ENCODE measurements around the gene ANO1.

The ANO1 gene

DNA sequence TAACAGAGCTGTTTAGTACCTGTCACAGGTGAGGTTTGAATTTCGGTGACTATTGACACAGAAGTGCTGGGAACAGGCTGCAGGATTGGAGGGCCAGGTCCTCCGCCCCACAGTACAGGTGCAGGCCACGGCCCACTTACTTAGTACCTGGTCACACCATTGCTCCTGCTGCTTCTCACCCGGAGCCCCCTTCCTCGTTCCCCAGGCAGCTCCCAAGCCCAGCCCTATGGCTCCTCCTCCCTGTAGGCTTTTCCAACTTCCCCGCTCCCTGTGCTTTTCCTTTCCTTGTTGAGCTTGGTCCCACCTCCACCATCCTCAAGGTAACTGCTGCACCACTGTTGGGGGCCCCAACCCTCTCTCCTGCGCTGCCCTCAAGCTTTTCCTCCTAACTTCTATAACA lies 27.9 kb upstream of the ANO1 start:
- no peak for DNase-seq (ENCODE audit: low read depth in 2 of 2)

DNA sequence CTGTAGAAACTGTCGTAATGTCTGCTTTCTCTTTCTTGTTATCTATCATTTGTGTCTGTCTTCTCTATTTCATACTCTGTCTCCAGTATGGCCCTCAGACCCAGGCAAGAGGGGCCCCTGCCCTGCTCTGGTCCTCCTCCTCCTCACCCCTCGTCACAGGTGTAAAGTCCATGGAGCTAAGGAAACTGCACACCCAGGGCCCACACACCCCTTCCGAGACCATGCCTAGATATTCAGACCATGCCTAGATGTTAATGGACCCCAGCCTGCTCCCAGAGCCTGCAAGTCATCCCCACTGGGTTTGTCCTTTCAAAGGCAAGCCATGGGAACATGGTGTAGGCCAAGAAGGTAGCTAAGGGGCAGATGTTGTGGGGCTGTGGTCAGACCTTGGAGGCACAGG lies 24.1 kb upstream of the ANO1 start:
- no peak for DNase-seq (ENCODE audit: low read depth in 2 of 2)

DNA sequence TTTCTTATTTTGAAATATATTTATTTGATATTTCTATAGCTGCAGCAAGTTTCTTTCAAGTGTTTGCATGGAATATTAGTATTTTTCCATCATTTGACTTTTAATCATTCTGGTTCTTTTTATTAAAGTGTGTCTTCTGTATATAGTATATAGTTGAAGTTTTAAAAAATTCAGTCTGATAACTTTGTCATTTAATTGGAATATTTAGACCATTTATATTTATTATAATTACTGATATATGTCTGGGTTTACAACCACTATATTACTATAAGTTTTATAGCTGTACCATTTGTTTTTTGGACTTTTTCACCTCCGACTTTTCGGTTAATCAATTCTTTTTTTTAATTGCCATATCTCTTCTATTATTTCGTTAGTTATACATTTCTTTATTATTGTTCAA lies 22.7 kb upstream of the ANO1 start:
- DNase-seq (ENCODE audit: low read depth in 2 of 2), result no peak

DNA sequence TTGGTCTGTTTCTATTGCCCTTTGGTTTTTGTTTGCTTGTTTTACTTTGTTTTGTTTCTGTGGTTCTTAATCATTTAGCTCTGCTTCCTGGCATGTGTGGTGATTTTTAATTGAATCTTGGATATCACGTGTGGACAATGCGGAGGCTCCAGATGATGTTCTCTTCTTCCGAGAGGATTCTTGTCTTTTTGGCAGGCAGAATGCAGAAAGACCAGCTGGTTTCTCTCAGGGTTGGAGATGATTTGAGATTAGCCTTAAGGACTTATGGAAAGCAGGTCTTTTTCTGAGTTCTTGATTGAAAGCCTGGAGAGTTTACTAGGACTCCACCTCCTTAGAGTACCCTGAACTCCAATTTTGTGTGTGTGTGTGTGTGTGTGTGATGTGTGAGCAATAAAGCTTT lies 21.0 kb upstream of the ANO1 start:
- no peak for DNase-seq (ENCODE audit: low read depth in 2 of 2)

DNA sequence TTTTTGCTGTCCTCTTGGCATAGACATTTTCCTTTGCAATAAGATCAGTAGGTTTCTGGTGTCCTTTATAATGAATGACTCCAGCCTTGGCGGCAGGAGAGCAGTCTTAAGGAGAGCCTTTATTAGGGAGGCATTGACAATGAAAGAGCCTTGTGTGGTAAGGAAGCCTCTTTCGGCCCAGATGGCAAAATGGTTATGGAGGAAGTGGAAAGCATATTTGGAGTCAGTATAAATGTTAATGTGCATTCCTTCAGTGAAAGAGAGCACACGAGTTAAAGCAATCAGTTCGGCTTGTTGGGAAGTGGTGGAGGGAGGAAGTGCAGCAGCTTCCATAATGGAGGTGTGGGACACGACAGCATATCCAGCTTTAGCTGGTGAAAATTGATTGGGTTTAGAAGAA lies 18.1 kb upstream of the ANO1 start:
- no peak for DNase-seq (ENCODE audit: low read depth in 2 of 2)

DNA sequence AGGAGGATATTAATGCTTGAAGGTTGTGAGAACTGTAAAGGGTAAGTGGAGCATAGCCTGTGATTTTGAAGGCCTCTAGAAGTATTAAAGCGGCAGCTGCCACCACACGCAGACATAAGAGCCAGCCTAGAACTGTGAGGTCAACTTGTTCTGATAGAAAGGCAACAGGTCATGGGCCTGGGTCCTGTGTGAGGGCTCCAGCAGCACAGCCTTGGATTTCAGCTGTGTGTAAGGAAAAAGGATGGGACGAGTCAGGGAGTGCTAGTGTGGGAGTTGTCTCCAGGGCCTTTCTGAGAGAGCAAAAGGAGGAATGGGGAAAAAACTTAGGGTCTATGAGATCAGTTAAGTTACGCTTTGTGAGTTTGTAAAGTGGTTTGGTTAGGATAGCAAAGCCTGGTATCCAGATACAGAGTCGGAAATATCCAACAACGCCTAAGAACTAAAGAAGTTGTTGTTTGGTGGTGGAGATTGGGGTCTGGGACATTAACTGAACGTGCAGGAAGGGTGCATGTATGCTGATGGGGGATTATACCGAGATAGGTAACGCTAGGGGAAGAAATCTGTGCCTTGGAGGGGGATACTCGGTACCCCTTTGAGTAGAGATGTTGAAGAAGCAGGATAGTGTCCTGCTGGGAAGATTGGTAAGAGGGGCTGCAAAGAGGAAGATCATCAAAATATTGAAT lies 17.4 kb upstream of the ANO1 start:
- no peak for DNase-seq (ENCODE audit: low read depth in 2 of 2)

DNA sequence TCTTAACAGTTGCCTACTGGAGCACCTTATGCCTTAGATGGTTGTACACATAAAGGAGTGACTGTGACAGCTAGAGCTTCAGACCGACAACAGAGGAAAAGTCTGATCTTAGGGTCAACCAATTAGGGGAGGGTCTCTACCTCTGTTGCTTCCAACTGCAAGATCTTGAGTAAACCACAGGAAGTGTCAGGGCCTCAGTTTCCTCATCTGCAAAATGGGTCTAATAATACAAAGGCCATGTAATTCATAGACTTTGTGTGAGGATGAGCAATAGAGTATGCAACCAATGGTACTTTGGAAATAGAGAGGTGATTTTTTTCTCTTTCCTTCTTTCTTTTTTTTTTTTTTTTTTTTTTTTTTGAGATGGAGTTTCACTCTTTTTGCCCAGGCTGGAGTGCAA lies 16.4 kb upstream of the ANO1 start:
- no peak for DNase-seq (ENCODE audit: low read depth in 2 of 2)

DNA sequence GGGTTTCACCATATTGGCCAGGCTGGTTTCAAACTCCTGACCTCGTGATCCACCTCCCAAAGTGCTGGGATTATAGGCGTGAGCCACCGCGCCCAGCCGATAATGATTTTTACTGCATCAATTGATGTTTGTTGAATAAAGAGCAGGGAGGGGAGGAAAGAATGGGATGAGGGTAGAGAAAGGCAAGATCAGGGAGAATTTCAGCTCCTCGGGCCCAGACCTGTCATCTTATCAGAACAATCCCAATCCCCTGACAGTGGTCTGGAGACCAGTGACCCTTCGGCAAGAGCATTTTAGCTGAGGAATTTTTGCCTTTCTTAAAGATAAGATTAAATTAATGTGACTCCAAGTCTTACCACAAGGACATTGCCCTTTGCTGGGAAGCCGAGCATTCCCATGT lies 15.0 kb upstream of the ANO1 start:
- no peak for DNase-seq (ENCODE audit: low read depth in 2 of 2)

DNA sequence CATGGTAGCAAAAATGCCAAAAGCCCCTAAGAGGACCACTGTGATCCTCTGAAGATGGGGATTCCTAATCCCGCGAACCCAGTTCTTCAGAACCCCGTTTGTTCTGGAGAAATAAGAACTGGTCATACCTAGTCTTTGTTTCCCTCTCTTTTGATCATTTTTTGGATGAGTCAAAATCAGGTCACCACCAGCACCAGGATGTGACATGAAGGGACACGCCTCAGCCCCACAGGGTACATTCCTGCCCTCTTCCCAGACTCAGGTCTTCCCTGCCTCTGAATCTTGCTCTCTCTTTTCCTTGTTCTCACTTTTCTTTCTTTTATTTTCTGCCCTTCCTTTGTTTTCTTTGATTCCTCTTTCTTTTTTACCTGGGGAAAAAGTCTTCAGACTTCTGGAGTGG lies 14.6 kb upstream of the ANO1 start:
- DNase-seq (ENCODE audit: low read depth in 2 of 2), result no peak

DNA sequence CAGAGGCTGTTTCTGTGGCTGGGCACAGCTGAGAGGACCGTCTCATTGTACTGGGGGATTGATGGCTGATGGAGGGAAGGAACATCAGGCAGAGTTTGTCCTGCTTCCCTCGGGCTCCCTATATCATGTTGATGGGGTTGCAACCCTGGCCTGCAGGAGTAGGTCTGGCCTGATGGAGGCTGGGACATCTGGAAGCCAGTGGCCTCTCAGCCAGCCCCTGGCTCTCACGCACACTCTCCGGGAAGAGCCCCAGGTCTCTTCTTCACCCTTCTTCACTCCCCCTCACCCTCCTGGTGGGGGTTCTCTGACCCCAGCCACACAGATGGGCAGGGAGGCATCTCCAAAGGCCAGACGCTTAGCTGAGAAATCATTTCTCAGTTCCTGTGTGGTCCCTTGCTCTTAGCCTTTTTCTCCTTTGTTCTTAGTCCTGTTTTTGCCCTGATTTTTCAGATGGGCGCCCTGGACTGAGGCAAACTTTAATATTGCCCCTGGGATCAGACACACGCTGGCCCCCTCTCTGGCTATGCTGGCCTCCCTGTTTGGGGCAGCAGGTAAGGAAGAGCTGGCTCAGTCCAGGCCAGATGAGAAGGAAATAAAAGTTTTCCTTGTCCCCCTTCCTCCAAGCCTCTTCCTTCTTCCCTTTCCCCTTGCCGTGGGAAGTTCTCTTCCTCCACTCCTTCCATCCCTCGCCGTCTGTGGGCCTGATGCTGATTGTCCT lies 13.9 kb upstream of the ANO1 start:
- DNase-seq (ENCODE audit: low read depth in 2 of 2), result no peak

DNA sequence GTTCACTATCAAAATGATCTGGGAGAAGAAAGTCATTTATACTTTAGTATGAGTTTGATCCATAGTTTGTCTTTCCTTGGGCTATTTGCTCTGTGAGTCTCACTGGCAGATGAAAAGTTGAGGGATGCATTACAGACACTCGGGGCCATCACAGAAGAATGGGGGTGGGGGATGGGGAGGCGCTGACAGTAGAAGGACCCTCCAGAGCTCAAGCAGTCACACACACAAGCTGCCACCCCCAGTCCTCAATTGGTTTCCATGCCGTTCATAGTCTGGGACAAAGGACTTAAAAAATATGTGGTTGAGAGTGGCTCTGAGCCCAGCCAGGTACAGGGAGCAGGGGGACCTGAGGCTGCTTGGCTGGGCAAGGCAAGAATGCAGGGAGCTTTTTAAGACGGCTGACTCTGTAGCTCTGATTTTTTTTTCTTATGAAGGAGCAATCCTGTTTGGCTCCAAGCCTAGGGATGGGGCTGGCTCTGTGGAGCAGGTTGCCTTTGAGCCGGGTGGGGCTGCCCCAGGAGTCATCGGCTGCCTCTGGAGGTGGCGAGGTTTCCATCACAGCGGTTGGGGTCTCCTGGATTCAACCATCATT lies 13.3 kb upstream of the ANO1 start:
- no peak for DNase-seq (ENCODE audit: low read depth in 2 of 2)

DNA sequence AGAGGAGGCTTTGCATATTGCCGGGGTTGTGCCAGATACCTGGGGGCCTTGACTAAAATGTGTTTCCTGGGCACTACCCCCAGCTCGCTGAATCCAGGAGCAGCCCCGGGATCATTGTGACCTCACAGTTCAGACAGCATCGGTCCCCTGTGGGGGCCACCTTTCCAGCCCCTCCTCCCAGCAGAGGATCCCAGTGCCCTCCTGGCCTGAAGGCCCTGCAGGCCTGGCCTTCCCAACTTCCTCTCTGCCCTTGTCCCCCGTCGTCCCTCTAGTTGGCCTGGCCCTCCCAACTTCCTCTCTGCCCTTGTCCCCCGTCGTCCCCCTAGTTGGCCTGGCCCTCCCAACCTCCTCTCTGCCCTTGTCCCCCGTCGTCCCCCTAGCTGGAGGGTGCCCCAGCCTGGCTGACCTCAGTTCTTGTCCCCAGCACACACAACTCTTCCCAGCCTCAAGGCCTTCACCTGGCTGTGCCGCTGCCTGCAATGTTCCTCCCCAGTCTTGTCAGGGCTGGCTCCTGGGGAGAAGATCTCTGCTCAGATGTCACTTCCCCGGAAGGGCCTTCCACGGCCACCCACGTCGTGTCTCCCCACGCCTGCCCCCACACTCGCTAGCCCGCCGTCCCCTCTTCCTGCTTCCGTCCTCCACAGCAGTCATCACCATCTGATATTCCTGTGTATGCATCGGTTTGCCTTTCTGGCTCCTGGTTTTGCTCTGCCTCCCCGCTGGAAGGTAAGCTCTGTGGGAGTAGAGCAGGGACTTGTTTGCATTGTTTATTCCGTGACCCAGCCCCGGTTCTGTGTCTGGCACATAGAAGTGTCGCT lies 12.6 kb upstream of the ANO1 start:
- no peak for DNase-seq (ENCODE audit: low read depth in 2 of 2)

DNA sequence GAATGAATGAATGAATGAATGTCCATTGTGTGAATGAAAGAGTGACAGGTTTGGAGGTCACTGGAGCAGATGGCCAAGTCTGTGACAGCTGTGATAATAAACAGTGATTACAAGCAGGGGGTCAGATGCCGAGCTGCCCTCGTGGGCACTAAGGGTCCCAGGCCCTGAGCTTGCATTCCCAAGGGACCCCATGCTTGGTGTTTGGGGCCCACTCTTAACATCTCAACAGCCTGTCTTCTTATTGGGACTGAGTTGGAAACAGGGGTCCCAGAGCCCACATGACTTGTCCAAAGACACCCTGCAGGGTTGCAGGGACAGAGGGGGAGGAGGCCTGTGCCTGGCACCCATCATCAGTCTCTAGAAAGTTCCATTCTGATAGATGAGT lies 12.0 kb upstream of the ANO1 start:
- no peak for DNase-seq (ENCODE audit: low read depth in 2 of 2)

DNA sequence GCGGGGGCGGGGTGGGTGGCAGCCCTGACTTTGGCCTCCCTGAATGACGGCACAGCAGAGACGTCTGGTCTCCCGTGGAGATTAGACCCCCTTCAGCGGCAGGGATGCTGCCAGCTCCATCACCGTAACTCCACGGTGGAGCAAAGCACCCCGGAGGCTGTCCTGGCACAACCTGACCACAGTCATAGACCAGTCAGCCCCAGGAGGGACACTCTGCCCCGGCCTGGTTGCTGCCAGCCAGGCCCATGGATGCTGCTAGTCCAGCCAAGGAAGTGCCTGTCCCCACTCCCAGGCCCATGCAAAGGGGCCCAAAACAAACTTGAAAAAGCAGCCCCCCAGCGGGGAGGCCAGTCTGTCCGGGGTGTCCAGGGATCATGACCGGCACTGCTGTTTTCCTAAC lies 11.5 kb upstream of the ANO1 start:
- DNase-seq (ENCODE audit: low read depth in 2 of 2), result no peak

DNA sequence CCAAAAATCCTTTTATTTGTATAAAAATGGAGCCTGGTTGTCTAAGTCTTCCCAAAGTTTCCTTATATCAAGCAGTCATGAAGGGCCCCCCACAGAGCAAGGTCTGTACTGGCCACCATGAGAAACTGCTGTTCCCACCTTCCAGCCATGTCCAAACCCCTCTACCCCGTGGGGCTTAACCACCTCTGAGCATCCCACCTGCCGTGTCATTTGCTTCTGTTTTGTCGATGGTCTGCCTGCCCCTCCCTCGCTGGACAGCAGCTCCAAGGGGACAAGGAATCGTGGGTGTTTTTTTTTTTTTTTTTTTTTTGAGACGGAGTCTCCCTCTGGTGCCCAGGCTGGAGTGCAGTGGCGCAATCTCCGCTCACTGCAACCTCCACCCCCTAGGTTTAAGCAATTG lies 11.1 kb upstream of the ANO1 start:
- DNase-seq (ENCODE audit: low read depth in 2 of 2), result no peak

DNA sequence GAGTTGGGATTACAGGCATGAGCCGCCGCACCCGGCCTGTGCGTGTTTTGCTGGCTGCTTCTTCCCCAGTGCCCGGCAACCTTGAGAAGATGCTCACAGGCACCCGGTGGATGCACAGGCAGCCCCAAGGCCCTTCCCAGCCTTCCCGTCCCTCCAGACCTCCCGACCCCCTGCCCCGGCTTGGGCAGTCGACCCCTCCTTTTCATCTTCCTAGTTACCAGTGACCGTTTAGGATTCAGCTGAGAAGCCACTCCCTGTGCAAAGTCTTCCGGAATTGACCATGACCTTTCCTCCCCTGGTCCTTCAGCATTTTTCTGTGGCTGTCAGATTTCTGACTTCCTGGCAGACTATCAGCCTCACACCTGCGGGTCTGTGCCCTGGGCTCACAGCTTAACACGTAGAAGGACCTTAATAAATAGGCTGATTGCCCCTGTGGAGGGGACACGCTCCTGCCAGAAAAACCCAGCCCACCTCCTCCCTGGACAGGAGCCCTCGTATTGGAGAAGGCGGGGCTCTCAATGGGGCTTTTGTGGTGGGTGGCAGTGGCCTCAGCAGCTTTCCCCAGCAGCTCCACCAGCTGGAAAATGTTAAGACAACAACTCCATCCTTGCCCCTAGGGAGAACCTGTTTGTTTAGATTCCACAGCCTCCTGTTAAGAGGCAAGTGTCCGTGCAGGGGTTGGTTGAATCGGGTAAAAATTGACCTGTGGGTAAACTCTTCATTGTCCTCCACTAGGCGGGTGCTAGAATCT lies 10.4 kb upstream of the ANO1 start:
- DNase-seq (ENCODE audit: low read depth in 2 of 2), result no peak

DNA sequence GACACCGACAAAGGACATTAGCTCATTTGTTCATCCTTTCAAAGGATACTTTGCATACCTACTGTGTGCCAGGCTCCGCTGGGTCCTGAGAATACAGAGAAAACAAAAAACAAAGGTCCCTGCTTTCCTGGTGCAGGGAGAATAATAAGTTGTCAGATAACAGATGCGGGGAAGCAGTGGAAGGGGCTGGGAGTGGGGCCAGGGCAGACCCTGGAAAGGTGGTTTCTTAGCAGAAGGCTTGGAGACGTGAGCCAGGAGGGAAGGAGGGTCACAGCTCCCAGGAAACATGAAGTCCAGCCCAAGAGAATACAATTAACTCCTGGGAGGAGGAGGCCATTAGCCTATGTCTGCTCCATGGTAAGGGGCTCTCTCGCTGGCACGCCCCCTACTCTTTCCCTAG lies 9.8 kb upstream of the ANO1 start:
- no peak for DNase-seq (ENCODE audit: low read depth in 2 of 2)

DNA sequence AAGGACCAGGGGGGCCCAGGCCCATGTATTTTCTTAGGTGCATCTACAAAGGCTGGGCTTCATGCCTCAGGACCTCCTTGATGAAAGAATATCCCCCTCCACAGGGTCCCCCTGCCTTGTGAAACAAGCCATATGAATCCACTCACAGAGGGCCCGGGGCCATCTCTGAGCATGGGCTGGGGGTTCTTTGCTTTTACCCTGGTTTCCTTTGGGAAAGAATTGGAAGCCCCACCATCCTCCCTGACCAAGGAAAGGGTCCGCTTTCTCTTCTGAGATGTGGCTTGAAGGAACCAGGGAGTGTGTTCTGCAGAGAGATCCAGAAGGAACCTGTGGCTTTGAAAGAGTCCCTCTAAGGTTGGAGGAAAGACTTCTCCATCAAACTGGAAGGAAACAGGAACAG lies 9.2 kb upstream of the ANO1 start:
- no peak for DNase-seq (ENCODE audit: low read depth in 2 of 2)

DNA sequence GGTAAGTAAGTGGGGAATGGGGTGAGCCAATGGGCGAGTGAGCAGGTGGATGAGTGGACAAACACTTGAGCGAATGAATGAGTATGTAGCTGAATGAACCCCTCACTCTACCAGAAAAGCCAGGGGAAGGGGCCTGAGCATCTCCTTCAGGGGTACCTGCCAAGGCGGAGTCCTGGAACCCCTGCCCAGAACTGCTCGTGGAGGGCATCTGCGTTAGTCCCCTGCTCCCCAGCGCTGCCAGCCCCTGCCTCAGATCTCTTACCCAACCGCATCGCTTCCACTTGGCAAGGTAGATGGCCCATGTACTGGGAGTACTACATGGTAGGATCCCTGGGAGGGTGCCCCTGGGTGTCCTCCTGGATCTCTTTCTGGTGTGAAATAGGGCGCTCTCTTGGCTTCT lies 7.4 kb upstream of the ANO1 start:
- no peak for DNase-seq (ENCODE audit: low read depth in 2 of 2)

DNA sequence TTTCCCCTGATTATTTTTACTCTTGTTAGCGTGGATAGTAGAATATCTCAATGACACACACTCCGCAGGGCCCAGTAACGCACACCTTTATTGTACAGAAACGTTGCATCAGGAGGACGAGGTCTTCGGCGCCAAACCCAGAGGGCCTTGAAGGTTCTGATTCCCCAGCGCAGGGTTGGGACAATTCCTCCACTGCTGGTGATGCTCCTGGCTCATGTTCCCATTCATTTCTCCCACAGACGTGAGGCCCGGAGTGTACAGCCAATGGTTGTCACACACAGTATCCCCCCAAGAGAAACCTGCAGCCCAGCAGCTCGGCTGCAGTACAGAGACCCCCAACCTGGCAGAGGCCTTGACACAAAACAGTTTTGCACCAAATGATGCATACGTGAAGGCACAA lies 6.1 kb upstream of the ANO1 start:
- DNase-seq (ENCODE audit: low read depth in 2 of 2), result no peak

DNA sequence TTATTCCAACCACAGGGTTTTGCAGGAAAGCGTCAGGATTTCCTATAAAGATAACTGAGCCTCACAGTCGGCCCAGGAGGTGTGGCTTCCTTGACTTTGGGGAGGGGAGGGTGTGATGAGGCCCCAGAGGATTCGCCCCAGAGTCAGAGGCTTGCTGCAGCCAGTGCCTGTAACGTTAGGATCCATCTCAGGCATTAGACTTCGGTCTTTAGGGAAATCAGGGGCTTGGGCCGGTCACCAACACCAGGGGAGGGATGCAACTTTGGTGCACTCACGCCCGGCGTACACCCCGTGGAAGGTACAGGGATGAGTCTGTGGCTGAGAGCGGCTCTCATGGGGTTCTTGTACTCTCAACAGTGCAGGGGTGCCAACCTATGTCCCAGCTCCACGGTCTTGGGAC lies 5.7 kb upstream of the ANO1 start:
- DNase-seq (ENCODE audit: low read depth in 2 of 2), result no peak

Measured in stimulated activated CD8-positive, alpha-beta memory T cell treated with anti-CD3 and anti-CD28 coated beads, Interleukin-7, amount 100 ng/mL, for 1 hour (primary cell).